ENCODE data around the gene HIF1AN. TPM values are rescaled to one million over a fixed set of nuclear protein-coding genes. Genes with fewer than 3 reads are reported as not detected.

Gene HIF1AN
- total RNA-seq, 1 experiment from 2014 or later, result 58.7 TPM

GRCh38 chr10:100507357-100507732 lies 28.4 kb upstream of the HIF1AN start:
- H2BK15ac ChIP-seq (ENCODE audit: low read depth, low read length), result no peak overlapping the region
- no CpG with 5 or more reads among the region's 5 CpGs for WGBS (ENCODE audit: extremely low coverage, insufficient read length, low lambda C conversion rate)
- no peak overlapping the region for H2BK20ac ChIP-seq (ENCODE audit: low read depth, low read length, poor library complexity, severe bottlenecking)
- H3K4me2 ChIP-seq (ENCODE audit: insufficient read depth, insufficient read length, low read length), result no peak overlapping the region
- H3K9ac ChIP-seq (ENCODE audit: extremely low read depth, insufficient read length, low read length), result no peak overlapping the region
- no peak overlapping the region for H2BK12ac ChIP-seq (ENCODE audit: insufficient read length, low read depth, low read length)
- H3K27ac ChIP-seq (ENCODE audit: insufficient read length, low read depth, low read length), result no peak overlapping the region
- H3T11ph ChIP-seq (ENCODE audit: low read length), result no peak overlapping the region
- H3K4me1 ChIP-seq (ENCODE audit: insufficient read depth, low read length), result no peaks in the 10 kb centered on the region
- no peaks in the 10 kb centered on the region for H3K23me2 ChIP-seq (ENCODE audit: insufficient read length, low read depth, low read length, poor library complexity, severe bottlenecking)
- H4K91ac ChIP-seq (ENCODE audit: insufficient read length, low read depth, low read length), result no peak overlapping the region
- no peak overlapping the region for H4K8ac ChIP-seq (replicated peaks; ENCODE audit: insufficient read length, low read depth, low read length)
- H3K79me1 ChIP-seq (ENCODE audit: insufficient read depth, low read depth, low read length, poor library complexity, severe bottlenecking), result no peaks in the 10 kb centered on the region
- Mint-ChIP-seq H3K27me3 (ENCODE audit: low read depth) (peaks cover 63% of the 10 kb centered on the region), H3K36me3 (ENCODE audit: insufficient read depth in 1 of 3, low read depth in 3 of 3) (no peaks in the 10 kb centered on the region; a peak in 1 of 7 replicates), H3K9me3 (no peaks in the 10 kb centered on the region), H3K4me3 (no peak overlapping the region), H3K4me1 (peaks cover 2% of the 10 kb centered on the region in 2 experiments; a peak in 2 of 4 replicates), H3K27ac (no peak overlapping the region; a peak in 1 of 7 replicates)
- no peak overlapping the region for H2AK5ac ChIP-seq (ENCODE audit: insufficient read length, low read length)
- H2BK5ac ChIP-seq (ENCODE audit: insufficient read length, low read length), result no peak overlapping the region
- no peak overlapping the region for H3K14ac ChIP-seq (ENCODE audit: insufficient read depth, low read length)
- H3K9me3 ChIP-seq (ENCODE audit: control insufficient read depth, low read depth, low read length), result no peaks in the 10 kb centered on the region
- H3K27me3 ChIP-seq (ENCODE audit: insufficient read depth, low read length), result no peaks in the 10 kb centered on the region
- no peak overlapping the region for H3K23ac ChIP-seq (ENCODE audit: insufficient read length, low read depth, low read length)
- H4K5ac ChIP-seq (ENCODE audit: insufficient read length, low read depth, low read length), result no peak overlapping the region
- no peak overlapping the region for H3K56ac ChIP-seq (ENCODE audit: insufficient read length, low read depth, low read length)
- H3K79me2 ChIP-seq (ENCODE audit: insufficient read depth, low read length), result no peaks in the 10 kb centered on the region
- no peak overlapping the region for H3K4ac ChIP-seq (ENCODE audit: low read depth, low read length)
- H2BK120ac ChIP-seq (ENCODE audit: low read depth, low read length, poor library complexity, severe bottlenecking), result no peak overlapping the region
- no peak for DNase-seq
- no peak overlapping the region for H3K18ac ChIP-seq (ENCODE audit: insufficient read length, low read depth, low read length)
- H4K20me1 ChIP-seq (ENCODE audit: control insufficient read depth, insufficient read depth, insufficient read length), result no peaks in the 10 kb centered on the region
- TF ChIP-seq CTCF (conservative IDR thresholded peaks at IDR 0.05), result no peak
- H2AFZ ChIP-seq (ENCODE audit: low read length), result no peak overlapping the region

Measured in H9 (cell line).